K562 (cell line): ENCODE results near the gene VWA7. TPM values are rescaled to one million over a fixed set of nuclear protein-coding genes. Genes with fewer than 3 reads are reported as not detected.

ENCODE experiments used
- ATF2 ChIP-seq: sonication (generic); formaldehyde crosslinking; IDR thresholded peaks from 2 replicates; pipeline ENCODE4 v1.8.1; 2022; ENCODE audit warnings: missing genetic modification reagents
- CREB3 ChIP-seq: fragments of 450-650 bp; conservative IDR thresholded peaks from 2 replicates; pipeline ENCODE4 v1.6.1; 2016; ENCODE audit warnings: missing genetic modification characterization, low read depth, mild to moderate bottlenecking, missing compliant biosample characterization, moderate library complexity
- E4F1 ChIP-seq: fragments of 250-450 bp; sonication (Bioruptor Pico); IDR thresholded peaks from 2 replicates; pipeline ENCODE4 v1.5.0; 2021; ENCODE audit warnings: mild to moderate bottlenecking, borderline replicate concordance
- KAT2B ChIP-seq: IDR thresholded peaks from one replicate; pipeline ENCODE4 v1.6.1; 2012; ENCODE audit warnings: low read depth, mild to moderate bottlenecking, control low read depth, inconsistent platforms, low read length, moderate library complexity
- MAFK ChIP-seq: IDR thresholded peaks from 2 replicates; pipeline ENCODE4 v1.6.1; 2011; ENCODE audit warnings: low read length, improper control_type of control experiment
- MEF2A ChIP-seq: IDR thresholded peaks from 2 replicates; pipeline ENCODE4 v1.6.1; 2011; ENCODE audit warnings: low read depth, mild to moderate bottlenecking, low read length, moderate library complexity; ENCODE audit not compliant: control insufficient read depth
- ZFX ChIP-seq: sonication (generic); formaldehyde crosslinking; IDR thresholded peaks from 2 replicates; pipeline ENCODE4 v1.8.0; 2022; ENCODE audit warnings: mild to moderate bottlenecking, missing genetic modification reagents, moderate library complexity
- ZNF133 ChIP-seq: fragments of 250-450 bp; sonication (Bioruptor Pico); IDR thresholded peaks from 2 replicates; pipeline ENCODE4 v1.4.0; 2020; ENCODE audit warnings: mild to moderate bottlenecking
- ZNF280A ChIP-seq: fragments of 450-650 bp; IDR thresholded peaks from 2 replicates; pipeline ENCODE4 v1.6.1; 2018; ENCODE audit warnings: mild to moderate bottlenecking, low read depth; ENCODE audit not compliant: partially characterized antibody
- polyA plus RNA-seq, 8 experiments: library from polyadenylated mRNA; depleted of rRNA in 4 of 8; stranded (reverse) in 5 of 8; unstranded in 3 of 8; fragments of >200 nt; fragmentation: Nextera tagmentation in 2 of 8; fragmentation: Illumina TruSeq in 1 of 8; extraction: Ambion mirVana in 2 of 8; extraction: Trizol in 1 of 8; gene quantifications; 2 replicates each; pipeline versions ENCODE4 v1.2.1 to v1.2.3, GENCODE V29; 2011 to 2014; ENCODE audit warnings: inconsistent platforms in 1 of 8, missing spikeins in 1 of 8
- total RNA-seq, 7 experiments: library from RNA; depleted of rRNA in 6 of 7; stranded (reverse); fragments of >200 nt in 6 of 7; fragmentation: Illumina TruSeq in 2 of 7; extraction: Trizol in 2 of 7; gene quantifications; 2 replicates each; pipeline versions ENCODE4 v1.2.1 to v1.2.3, GENCODE V29; 2011 to 2021; ENCODE audit warnings: low replicate concordance in 1 of 7

The VWA7 gene
- total and polyA plus RNA-seq, 9 of the 15 experiments (the other 6 are each of a cell fraction or from before 2014, with no cell fraction given), result 0.18 to 2.9 (median 0.95) TPM

- TF ChIP-seq MEF2A (no peak), ZFX (CRISPR knock-in tag) (no peak), KAT2B (no peak), E4F1 (CRISPR knock-in tag) (no peak), MAFK (no peak; the same call in 1 of the 2 replicates), ZNF133 (CRISPR knock-in tag) (no peak), ATF2 (CRISPR knock-in tag) (no peak), CREB3 (tag) (no peak), ZNF280A (no peak)
Observed at GRCh38 chr6:31821301-31822035, 44.3 kb upstream of the VWA7 start (continued).
